ENCODE results near the gene ORMDL1. TPM values are rescaled to one million over a fixed set of nuclear protein-coding genes. Genes with fewer than 3 reads are reported as not detected.
"Not testable (repeated sequence)": the region's sequence is repeated elsewhere in the genome, so short reads cannot be mapped to it uniquely, and the experiment has no call there.

The ORMDL1 gene
- total RNA-seq, 1 donor from 2014 or later: 41.1 TPM

- DNase-seq (ENCODE audit: low spot score): no peak
These were observed 11.9 kb downstream of the ORMDL1 start for GRCh38 chr2:189772212-189772611.

- DNase-seq (ENCODE audit: low spot score): no peak
These were observed 13.4 kb downstream of the ORMDL1 start for GRCh38 chr2:189770590-189771322.

- no peak for DNase-seq (ENCODE audit: low spot score)
These were observed 20.1 kb downstream of the ORMDL1 start for GRCh38 chr2:189763908-189764661.

GRCh38 chr2:189762551-189763298 lies 21.4 kb downstream of the ORMDL1 start, which contains the start of gene OSGEPL1:
Gene OSGEPL1 (minus strand): TSS chr2:189762792. CDS start chr2:189761640, 1,152 bp downstream.
- DNase-seq (ENCODE audit: low spot score): peak; percentile 93

GRCh38 chr2:189762229-189762550 lies 21.9 kb downstream of the ORMDL1 start:
- no peak for DNase-seq (ENCODE audit: low spot score)

- DNase-seq (ENCODE audit: low spot score): not testable (repeated sequence)
These were observed 24.0 kb downstream of the ORMDL1 start for GRCh38 chr2:189760154-189760553.

- no peak for DNase-seq (ENCODE audit: low spot score)
These were observed 27.7 kb downstream of the ORMDL1 start for GRCh38 chr2:189756311-189756952.

GRCh38 chr2:189751080-189751658 lies 33.0 kb downstream of the ORMDL1 start:
- DNase-seq (ENCODE audit: low spot score): peak; percentile 16

- no peak for DNase-seq (ENCODE audit: low spot score)
These were observed 54.7 kb downstream of the ORMDL1 start for GRCh38 chr2:189729430-189729829.

GRCh38 chr2:189726849-189727248 lies 57.3 kb downstream of the ORMDL1 start:
- no peak for DNase-seq (ENCODE audit: low spot score)

GRCh38 chr2:189726271-189726670 lies 57.9 kb downstream of the ORMDL1 start:
- no peak for DNase-seq (ENCODE audit: low spot score)

GRCh38 chr2:189723192-189723591 lies 60.9 kb downstream of the ORMDL1 start:
- DNase-seq (ENCODE audit: low spot score): no peak

Other genes starting within 250 kb of the ORMDL1 start
- gene SLC40A1, start 203.6 kb downstream of the ORMDL1 start, total RNA-seq: 271 TPM
- gene ASNSD1, start 122.9 kb downstream of the ORMDL1 start, total RNA-seq: 32.5 TPM
- gene ANKAR, start 109.7 kb downstream of the ORMDL1 start, total RNA-seq: 9.3 TPM
- 6.3 TPM for gene OSGEPL1, start 21.5 kb downstream of the ORMDL1 start, total RNA-seq
- 19.6 TPM for gene PMS1, start 111 bp upstream of the ORMDL1 start, total RNA-seq

Data from mucosa of gallbladder (tissue), 1 donor.